ENCODE measurements around the gene ARAP2. TPM values are rescaled to one million over a fixed set of nuclear protein-coding genes. Genes with fewer than 3 reads are reported as not detected.

The ARAP2 gene
- total and polyA plus RNA-seq, 2 experiments from 2014 or later: 0.92 to 4.8 TPM

DNA sequence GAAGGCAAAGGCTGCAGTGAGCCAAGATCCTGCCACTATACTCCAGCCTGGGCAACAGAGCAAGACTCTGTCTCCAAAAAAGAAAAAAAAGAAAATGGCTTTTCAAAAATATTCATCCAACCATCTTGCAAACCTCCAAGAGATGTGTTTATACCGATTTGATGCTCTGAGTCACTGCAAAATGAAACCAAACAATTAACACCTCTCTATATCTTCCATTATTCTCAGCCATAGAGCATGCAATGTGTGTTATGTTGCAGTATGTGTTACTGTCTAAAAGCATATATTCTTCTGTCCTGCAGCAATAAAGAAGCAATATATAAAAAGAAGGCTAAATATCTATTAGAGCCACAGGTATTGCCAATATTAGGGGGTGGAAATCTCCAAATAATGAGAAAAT, 51.4 kb downstream of the ARAP2 start:
- Mint-ChIP-seq H3K36me3 (ENCODE audit: low read depth) (no peaks in the 10 kb centered on the region), H3K27me3 (ENCODE audit: insufficient read depth, low read depth, poor library complexity) (peaks cover 1% of the 10 kb centered on the region)

DNA sequence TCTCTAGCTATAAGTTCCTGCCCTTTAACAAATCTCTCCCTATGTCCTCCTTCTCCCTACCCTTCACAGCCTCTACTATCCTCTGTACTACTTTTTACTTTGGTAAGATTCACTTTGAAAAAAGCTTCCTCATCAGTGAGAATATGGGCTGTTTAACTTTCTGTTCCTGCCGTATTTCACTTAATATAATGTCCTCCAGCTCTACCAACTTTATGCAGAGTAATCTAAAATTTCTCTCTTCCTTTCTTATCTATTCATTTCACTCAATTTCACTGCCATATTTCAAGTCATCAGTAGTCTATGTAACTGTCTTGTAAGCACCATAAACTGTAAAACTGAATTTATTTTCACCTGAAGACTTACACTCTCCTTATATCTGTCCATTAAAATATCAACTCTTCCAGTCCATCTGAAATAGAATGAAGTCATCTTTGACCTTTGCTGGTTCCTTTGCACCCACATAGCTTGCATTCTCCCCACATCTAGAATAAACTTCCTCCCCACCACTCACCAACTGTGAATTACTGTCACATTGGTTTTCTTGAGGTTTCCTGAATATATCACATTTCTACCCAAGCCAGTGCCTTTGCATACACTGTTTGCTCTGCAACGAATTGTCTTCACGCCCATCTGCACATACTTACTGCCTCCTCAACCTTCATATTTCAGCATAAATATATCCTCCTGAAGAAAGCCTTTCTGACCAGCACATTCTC, 54.6 kb downstream of the ARAP2 start:
- no peak overlapping the region for H3K4me3 Mint-ChIP-seq
- H3K27ac Mint-ChIP-seq: no peak overlapping the region
- ATAC-seq (no peak), DNase-seq (ENCODE audit: low spot score) (no peak)
- Histone ChIP-seq H3K27me3 (ENCODE audit: insufficient read depth) (no peaks in the 10 kb centered on the region), H3K9me2 (ENCODE audit: insufficient read depth) (no peaks in the 10 kb centered on the region), H3K27ac (ENCODE audit: low read depth) (no peak overlapping the region), H3F3A (replicated peaks; ENCODE audit: low read depth) (no peaks in the 10 kb centered on the region), H3K4me2 (no peak overlapping the region), H3K4me1 (ENCODE audit: insufficient read depth) (no peaks in the 10 kb centered on the region), H3K36me3 (ENCODE audit: insufficient read depth) (no peaks in the 10 kb centered on the region), H3K79me2 (replicated peaks; ENCODE audit: insufficient read depth) (no peaks in the 10 kb centered on the region), H2AFZ (no peak overlapping the region), H3K4me3 (no peak overlapping the region), H4K20me1 (replicated peaks; ENCODE audit: insufficient read depth) (no peaks in the 10 kb centered on the region)
- peaks cover 1% of the 10 kb centered on the region for H3K27me3 Mint-ChIP-seq (ENCODE audit: insufficient read depth, low read depth, poor library complexity)
- H3K36me3 Mint-ChIP-seq (ENCODE audit: low read depth): no peaks in the 10 kb centered on the region
- H3K9me3 Mint-ChIP-seq: no peaks in the 10 kb centered on the region
- no peaks in the 10 kb centered on the region for H3K4me1 Mint-ChIP-seq
- TF ChIP-seq ZNF331 (CRISPR knock-in tag; IDR thresholded peaks at IDR 0.05; ENCODE audit: low read depth) (no peak), CREB1 (CRISPR knock-in tag; IDR thresholded peaks at IDR 0.05; ENCODE audit: low read depth) (no peak), STAT1 (IDR thresholded peaks at IDR 0.05; ENCODE audit: unreplicated experiment) (no peak), ZNF114 (CRISPR knock-in tag; IDR thresholded peaks at IDR 0.05) (no peak)
- TF ChIP-seq, protein P1, sequence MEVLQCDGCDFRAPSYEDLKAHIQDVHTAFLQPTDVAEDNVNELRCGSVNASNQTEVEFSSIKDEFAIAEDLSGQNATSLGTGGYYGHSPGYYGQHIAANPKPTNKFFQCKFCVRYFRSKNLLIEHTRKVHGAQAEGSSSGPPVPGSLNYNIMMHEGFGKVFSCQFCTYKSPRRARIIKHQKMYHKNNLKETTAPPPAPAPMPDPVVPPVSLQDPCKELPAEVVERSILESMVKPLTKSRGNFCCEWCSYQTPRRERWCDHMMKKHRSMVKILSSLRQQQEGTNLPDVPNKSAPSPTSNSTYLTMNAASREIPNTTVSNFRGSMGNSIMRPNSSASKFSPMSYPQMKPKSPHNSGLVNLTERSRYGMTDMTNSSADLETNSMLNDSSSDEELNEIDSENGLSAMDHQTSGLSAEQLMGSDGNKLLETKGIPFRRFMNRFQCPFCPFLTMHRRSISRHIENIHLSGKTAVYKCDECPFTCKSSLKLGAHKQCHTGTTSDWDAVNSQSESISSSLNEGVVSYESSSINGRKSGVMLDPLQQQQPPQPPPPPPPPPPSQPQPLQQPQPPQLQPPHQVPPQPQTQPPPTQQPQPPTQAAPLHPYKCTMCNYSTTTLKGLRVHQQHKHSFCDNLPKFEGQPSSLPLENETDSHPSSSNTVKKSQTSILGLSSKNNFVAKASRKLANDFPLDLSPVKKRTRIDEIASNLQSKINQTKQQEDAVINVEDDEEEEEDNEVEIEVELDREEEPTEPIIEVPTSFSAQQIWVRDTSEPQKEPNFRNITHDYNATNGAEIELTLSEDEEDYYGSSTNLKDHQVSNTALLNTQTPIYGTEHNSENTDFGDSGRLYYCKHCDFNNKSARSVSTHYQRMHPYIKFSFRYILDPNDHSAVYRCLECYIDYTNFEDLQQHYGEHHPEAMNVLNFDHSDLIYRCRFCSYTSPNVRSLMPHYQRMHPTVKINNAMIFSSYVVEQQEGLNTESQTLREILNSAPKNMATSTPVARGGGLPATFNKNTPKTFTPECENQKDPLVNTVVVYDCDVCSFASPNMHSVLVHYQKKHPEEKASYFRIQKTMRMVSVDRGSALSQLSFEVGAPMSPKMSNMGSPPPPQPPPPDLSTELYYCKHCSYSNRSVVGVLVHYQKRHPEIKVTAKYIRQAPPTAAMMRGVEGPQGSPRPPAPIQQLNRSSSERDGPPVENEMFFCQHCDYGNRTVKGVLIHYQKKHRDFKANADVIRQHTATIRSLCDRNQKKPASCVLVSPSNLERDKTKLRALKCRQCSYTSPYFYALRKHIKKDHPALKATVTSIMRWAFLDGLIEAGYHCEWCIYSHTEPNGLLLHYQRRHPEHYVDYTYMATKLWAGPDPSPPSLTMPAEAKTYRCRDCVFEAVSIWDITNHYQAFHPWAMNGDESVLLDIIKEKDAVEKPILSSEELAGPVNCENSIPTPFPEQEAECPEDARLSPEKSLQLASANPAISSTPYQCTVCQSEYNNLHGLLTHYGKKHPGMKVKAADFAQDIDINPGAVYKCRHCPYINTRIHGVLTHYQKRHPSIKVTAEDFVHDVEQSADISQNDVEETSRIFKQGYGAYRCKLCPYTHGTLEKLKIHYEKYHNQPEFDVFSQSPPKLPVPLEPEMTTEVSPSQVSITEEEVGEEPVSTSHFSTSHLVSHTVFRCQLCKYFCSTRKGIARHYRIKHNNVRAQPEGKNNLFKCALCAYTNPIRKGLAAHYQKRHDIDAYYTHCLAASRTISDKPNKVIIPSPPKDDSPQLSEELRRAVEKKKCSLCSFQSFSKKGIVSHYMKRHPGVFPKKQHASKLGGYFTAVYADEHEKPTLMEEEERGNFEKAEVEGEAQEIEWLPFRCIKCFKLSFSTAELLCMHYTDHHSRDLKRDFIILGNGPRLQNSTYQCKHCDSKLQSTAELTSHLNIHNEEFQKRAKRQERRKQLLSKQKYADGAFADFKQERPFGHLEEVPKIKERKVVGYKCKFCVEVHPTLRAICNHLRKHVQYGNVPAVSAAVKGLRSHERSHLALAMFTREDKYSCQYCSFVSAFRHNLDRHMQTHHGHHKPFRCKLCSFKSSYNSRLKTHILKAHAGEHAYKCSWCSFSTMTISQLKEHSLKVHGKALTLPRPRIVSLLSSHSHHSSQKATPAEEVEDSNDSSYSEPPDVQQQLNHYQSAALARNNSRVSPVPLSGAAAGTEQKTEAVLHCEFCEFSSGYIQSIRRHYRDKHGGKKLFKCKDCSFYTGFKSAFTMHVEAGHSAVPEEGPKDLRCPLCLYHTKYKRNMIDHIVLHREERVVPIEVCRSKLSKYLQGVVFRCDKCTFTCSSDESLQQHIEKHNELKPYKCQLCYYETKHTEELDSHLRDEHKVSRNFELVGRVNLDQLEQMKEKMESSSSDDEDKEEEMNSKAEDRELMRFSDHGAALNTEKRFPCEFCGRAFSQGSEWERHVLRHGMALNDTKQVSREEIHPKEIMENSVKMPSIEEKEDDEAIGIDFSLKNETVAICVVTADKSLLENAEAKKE (CRISPR knock-in tag; IDR thresholded peaks at IDR 0.05): no peak
- TF ChIP-seq, protein P2, sequence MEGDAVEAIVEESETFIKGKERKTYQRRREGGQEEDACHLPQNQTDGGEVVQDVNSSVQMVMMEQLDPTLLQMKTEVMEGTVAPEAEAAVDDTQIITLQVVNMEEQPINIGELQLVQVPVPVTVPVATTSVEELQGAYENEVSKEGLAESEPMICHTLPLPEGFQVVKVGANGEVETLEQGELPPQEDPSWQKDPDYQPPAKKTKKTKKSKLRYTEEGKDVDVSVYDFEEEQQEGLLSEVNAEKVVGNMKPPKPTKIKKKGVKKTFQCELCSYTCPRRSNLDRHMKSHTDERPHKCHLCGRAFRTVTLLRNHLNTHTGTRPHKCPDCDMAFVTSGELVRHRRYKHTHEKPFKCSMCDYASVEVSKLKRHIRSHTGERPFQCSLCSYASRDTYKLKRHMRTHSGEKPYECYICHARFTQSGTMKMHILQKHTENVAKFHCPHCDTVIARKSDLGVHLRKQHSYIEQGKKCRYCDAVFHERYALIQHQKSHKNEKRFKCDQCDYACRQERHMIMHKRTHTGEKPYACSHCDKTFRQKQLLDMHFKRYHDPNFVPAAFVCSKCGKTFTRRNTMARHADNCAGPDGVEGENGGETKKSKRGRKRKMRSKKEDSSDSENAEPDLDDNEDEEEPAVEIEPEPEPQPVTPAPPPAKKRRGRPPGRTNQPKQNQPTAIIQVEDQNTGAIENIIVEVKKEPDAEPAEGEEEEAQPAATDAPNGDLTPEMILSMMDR (conservative IDR thresholded peaks at IDR 0.05; ENCODE audit: low read depth in 2 of 2): no peak

More for the DNA sequence above, 51.4 kb downstream of the ARAP2 start:
- Mint-ChIP-seq H3K4me1 (no peaks in the 10 kb centered on the region), H3K9me3 (no peaks in the 10 kb centered on the region), H3K27ac (no peak overlapping the region), H3K4me3 (no peak overlapping the region)
- H3K4me3 ChIP-seq: no peak overlapping the region
- no peaks in the 10 kb centered on the region for H3K36me3 ChIP-seq (ENCODE audit: insufficient read depth)
- H2AFZ ChIP-seq: no peak overlapping the region
- H4K20me1 ChIP-seq (replicated peaks; ENCODE audit: insufficient read depth): no peaks in the 10 kb centered on the region
- H3K27me3 ChIP-seq (ENCODE audit: insufficient read depth): no peaks in the 10 kb centered on the region
- H3F3A ChIP-seq (replicated peaks; ENCODE audit: low read depth): no peaks in the 10 kb centered on the region
- no peaks in the 10 kb centered on the region for H3K4me1 ChIP-seq (ENCODE audit: insufficient read depth)
- no peak for DNase-seq (ENCODE audit: low spot score)
- H3K4me2 ChIP-seq: no peak overlapping the region
- no peaks in the 10 kb centered on the region for H3K79me2 ChIP-seq (replicated peaks; ENCODE audit: insufficient read depth)
- no peaks in the 10 kb centered on the region for H3K9me2 ChIP-seq (ENCODE audit: insufficient read depth)
- ATAC-seq: no peak
- TF ChIP-seq ZNF331 (CRISPR knock-in tag; IDR thresholded peaks at IDR 0.05; ENCODE audit: low read depth): no peak
- TF ChIP-seq STAT1 (IDR thresholded peaks at IDR 0.05; ENCODE audit: unreplicated experiment): no peak
- no peak for TF ChIP-seq EZH2 (IDR thresholded peaks at IDR 0.05; ENCODE audit: low read depth, unreplicated experiment)
- TF ChIP-seq, protein P3, sequence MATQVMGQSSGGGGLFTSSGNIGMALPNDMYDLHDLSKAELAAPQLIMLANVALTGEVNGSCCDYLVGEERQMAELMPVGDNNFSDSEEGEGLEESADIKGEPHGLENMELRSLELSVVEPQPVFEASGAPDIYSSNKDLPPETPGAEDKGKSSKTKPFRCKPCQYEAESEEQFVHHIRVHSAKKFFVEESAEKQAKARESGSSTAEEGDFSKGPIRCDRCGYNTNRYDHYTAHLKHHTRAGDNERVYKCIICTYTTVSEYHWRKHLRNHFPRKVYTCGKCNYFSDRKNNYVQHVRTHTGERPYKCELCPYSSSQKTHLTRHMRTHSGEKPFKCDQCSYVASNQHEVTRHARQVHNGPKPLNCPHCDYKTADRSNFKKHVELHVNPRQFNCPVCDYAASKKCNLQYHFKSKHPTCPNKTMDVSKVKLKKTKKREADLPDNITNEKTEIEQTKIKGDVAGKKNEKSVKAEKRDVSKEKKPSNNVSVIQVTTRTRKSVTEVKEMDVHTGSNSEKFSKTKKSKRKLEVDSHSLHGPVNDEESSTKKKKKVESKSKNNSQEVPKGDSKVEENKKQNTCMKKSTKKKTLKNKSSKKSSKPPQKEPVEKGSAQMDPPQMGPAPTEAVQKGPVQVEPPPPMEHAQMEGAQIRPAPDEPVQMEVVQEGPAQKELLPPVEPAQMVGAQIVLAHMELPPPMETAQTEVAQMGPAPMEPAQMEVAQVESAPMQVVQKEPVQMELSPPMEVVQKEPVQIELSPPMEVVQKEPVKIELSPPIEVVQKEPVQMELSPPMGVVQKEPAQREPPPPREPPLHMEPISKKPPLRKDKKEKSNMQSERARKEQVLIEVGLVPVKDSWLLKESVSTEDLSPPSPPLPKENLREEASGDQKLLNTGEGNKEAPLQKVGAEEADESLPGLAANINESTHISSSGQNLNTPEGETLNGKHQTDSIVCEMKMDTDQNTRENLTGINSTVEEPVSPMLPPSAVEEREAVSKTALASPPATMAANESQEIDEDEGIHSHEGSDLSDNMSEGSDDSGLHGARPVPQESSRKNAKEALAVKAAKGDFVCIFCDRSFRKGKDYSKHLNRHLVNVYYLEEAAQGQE (IDR thresholded peaks at IDR 0.05; ENCODE audit: unreplicated experiment): no peak
- no peak overlapping the region for H3K27ac ChIP-seq (ENCODE audit: low read depth)

Measured in GM23338 (cell line).